H1 (cell line): ENCODE data around the gene TBR1.

Source experiments
- CHD7 ChIP-seq: fragments of 300-600 bp; sonication (generic); IDR thresholded peaks from 2 replicates; pipeline ENCODE4 v1.7.1; 2012; ENCODE audit warnings: low read length, moderate library complexity, mild to moderate bottlenecking, inconsistent platforms; ENCODE audit not compliant: insufficient replicate concordance
- EP300 ChIP-seq, 2 experiments: IDR thresholded peaks; 1 replicate in 1 of 2; 2 replicates in 1 of 2; pipeline ENCODE4 v1.6.1; 2011 to 2012; ENCODE audit warnings: low read depth in 2 of 2, low read length in 2 of 2, mild to moderate bottlenecking in 2 of 2, borderline replicate concordance in 1 of 2, inconsistent platforms in 1 of 2, moderate library complexity in 1 of 2
- JUND ChIP-seq: IDR thresholded peaks from 2 replicates; pipeline ENCODE4 v1.6.1; 2011; ENCODE audit warnings: mild to moderate bottlenecking, improper control_type of control experiment, low read length
- KDM1A ChIP-seq: fragments of 200-600, 300-600 bp; sonication (generic); IDR thresholded peaks from 2 replicates; pipeline ENCODE4 v1.7.1; 2016; ENCODE audit warnings: mild to moderate bottlenecking, low read length, borderline replicate concordance
- NRF1 ChIP-seq: IDR thresholded peaks from 2 replicates; pipeline ENCODE4 v1.6.1; 2011; ENCODE audit warnings: mild to moderate bottlenecking, low read depth, low read length, improper control_type of control experiment
- RAD21 ChIP-seq, 2 experiments: IDR thresholded peaks in 1 of 2; conservative IDR thresholded peaks in 1 of 2; 2 replicates each; pipeline ENCODE4 v1.6.1; 2011; ENCODE audit warnings: low read depth in 2 of 2, low read length in 2 of 2, improper control_type of control experiment in 1 of 2, inconsistent platforms in 1 of 2, mild to moderate bottlenecking in 1 of 2, moderate library complexity in 1 of 2
- SRF ChIP-seq: IDR thresholded peaks from 2 replicates; pipeline ENCODE4 v1.6.1; 2011; ENCODE audit warnings: mild to moderate bottlenecking, low read depth, low read length, moderate library complexity
- TCF12 ChIP-seq: IDR thresholded peaks from 2 replicates; pipeline ENCODE4 v1.6.1; 2011; ENCODE audit warnings: low read depth, mild to moderate bottlenecking, low read length
- TF ChIP-seq, protein P1 (sequence below), 3 experiments: IDR thresholded peaks; 1 replicate in 2 of 3; 2 replicates in 1 of 3; pipeline versions ENCODE4 v1.5.1 to v1.6.1; 2011; ENCODE audit warnings: low read length in 3 of 3, mild to moderate bottlenecking in 3 of 3, inconsistent platforms in 2 of 3, low read depth in 1 of 3, moderate library complexity in 1 of 3; ENCODE audit not compliant: insufficient read depth in 1 of 3; ENCODE audit errors: control extremely low read depth in 1 of 3
- TF ChIP-seq, protein P2 (sequence below): IDR thresholded peaks from 2 replicates; pipeline ENCODE4 v1.6.1; 2011; ENCODE audit warnings: low read length, improper control_type of control experiment
- TF ChIP-seq, protein P3 (sequence below): IDR thresholded peaks from 2 replicates; pipeline ENCODE4 v1.6.1; 2012; ENCODE audit warnings: low read length, inconsistent platforms

- TF ChIP-seq, protein P1, sequence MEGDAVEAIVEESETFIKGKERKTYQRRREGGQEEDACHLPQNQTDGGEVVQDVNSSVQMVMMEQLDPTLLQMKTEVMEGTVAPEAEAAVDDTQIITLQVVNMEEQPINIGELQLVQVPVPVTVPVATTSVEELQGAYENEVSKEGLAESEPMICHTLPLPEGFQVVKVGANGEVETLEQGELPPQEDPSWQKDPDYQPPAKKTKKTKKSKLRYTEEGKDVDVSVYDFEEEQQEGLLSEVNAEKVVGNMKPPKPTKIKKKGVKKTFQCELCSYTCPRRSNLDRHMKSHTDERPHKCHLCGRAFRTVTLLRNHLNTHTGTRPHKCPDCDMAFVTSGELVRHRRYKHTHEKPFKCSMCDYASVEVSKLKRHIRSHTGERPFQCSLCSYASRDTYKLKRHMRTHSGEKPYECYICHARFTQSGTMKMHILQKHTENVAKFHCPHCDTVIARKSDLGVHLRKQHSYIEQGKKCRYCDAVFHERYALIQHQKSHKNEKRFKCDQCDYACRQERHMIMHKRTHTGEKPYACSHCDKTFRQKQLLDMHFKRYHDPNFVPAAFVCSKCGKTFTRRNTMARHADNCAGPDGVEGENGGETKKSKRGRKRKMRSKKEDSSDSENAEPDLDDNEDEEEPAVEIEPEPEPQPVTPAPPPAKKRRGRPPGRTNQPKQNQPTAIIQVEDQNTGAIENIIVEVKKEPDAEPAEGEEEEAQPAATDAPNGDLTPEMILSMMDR (IDR thresholded peaks at IDR 0.05; ENCODE audit: control extremely low read depth in 1 of 3, insufficient read depth in 1 of 3, low read depth in 1 of 3, low read length in 3 of 3) = no peak
- TF ChIP-seq, protein P2, sequence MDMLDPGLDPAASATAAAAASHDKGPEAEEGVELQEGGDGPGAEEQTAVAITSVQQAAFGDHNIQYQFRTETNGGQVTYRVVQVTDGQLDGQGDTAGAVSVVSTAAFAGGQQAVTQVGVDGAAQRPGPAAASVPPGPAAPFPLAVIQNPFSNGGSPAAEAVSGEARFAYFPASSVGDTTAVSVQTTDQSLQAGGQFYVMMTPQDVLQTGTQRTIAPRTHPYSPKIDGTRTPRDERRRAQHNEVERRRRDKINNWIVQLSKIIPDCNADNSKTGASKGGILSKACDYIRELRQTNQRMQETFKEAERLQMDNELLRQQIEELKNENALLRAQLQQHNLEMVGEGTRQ = no peak
- no peak for TF ChIP-seq EP300 (IDR thresholded peaks at IDR 0.05; ENCODE audit: borderline replicate concordance in 1 of 2, low read depth in 2 of 2, low read length in 2 of 2)
- TF ChIP-seq JUND = no peak
- TF ChIP-seq, protein P3, sequence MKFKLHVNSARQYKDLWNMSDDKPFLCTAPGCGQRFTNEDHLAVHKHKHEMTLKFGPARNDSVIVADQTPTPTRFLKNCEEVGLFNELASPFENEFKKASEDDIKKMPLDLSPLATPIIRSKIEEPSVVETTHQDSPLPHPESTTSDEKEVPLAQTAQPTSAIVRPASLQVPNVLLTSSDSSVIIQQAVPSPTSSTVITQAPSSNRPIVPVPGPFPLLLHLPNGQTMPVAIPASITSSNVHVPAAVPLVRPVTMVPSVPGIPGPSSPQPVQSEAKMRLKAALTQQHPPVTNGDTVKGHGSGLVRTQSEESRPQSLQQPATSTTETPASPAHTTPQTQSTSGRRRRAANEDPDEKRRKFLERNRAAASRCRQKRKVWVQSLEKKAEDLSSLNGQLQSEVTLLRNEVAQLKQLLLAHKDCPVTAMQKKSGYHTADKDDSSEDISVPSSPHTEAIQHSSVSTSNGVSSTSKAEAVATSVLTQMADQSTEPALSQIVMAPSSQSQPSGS = no peak
- no peak for TF ChIP-seq TCF12
- no peak for TF ChIP-seq CHD7
- no peak for TF ChIP-seq SRF
- TF ChIP-seq RAD21 (IDR thresholded peaks at IDR 0.05 in 1 of 2, conservative IDR thresholded peaks at IDR 0.05 in 1 of 2; ENCODE audit: low read depth in 2 of 2, low read length in 2 of 2) = no peak
- TF ChIP-seq KDM1A = no peak
- TF ChIP-seq NRF1 = no peak
These were observed 58.8 kb downstream of the TBR1 start for GRCh38 chr2:161474920-161475319.
